Breast epithelium (tissue), 3 donors: ENCODE results near the gene MRC2.

Source experiments
- CTCF ChIP-seq, 3 donors: fragments of 450-650 bp; IDR thresholded peaks; one replicate each; pipeline ENCODE4 v1.5.1; 2016 to 2017; ENCODE audit warnings: antibody characterized with exemption in 3 of 3, mild to moderate bottlenecking in 3 of 3, moderate library complexity in 3 of 3
- POLR2A ChIP-seq: fragments of 450-650 bp; IDR thresholded peaks from one replicate; pipeline ENCODE4 v1.6.1; 2016; ENCODE audit warnings: antibody characterized with exemption, mild to moderate bottlenecking, moderate library complexity

GRCh38 chr17:62706598-62707424, 79.3 kb downstream of the MRC2 start:
- TF ChIP-seq POLR2A (no peak), CTCF (IDR thresholded peaks at IDR 0.05) (no peak)
